HG03558 (cell line): ENCODE data around the gene RANBP6.

Experiments used
- ATAC-seq: cut with Tn5 transposase; IDR thresholded peaks from one replicate; pipeline ENCODE4 v1.9.1; 2021; ENCODE audit warnings: moderate number of reproducible peaks; ENCODE audit not compliant: unreplicated experiment; ENCODE audit errors: extremely low read depth

RANBP6 gene

DNA sequence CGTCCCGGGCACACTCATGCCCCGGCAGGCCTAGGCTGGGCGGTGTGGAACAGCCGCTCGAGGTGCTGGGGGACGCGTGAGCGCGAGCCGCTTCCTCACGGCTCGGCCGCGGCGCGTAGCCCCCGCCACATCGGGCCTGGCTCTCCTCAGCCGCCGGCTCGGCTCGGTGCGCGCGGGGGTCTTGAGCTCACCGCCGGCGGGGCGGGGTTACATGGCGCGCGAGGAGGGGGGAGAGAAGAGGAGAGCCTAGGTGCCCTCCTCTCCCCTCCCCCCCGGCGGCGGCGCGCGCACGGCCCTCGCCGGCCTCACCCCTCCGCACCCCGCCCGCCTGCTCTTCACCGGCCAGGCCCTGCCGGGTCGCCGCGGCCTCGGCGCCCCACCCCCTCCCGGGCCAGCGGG lies 7.7 kb downstream of the RANBP6 start:
- peak; percentile 22 for ATAC-seq

DNA sequence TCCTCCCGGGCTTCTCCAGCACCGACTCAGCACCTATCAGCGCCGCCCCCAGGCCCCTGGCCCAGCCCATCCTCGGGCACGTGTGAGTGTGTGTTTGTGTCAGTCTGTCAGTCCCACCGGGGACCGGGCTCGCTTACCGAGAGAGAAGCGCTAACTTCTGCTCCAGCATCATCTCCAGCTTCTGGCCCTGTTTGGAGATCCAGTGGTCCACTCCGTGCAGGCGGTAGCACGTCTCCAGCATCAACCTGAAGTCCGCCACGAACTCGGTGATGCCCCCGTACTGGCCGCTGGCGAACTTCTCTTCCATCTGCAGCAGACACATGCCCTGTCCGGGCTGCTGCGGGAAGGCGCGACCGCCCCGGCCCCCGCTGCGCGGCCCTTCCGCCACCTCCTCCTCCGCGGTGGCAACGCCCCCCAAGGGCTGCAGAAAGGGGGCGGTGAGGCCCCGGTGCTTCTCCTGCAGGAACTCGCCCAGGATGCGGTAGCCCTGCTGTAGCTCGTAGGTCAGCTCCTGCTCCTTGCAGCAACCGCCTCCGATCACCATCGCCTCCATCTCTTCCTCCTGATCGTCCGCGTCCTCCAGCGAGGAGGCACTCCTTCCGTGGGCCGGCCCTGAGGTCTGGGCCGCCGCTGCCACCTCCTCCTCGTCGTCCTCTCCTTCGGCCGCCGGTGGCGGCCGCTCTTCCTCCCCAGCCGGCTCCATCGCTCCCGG lies 8.2 kb downstream of the RANBP6 start:
- ATAC-seq, result peak; percentile 56

DNA sequence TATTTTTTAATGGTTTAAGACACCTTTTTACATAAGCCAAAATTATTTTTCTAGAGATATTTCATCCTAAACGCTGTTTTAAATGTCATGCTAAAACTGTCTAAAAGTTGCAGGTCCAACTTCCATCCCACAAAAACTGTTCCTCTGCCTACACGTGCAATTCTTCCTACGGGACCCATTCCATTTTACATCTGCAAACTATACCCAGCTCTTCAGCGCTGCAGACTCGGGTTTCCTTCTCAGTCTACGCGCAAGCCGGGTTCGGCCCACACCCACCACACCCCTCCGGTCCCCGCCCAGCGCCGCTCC lies 8.7 kb downstream of the RANBP6 start:
- no peak for ATAC-seq

DNA sequence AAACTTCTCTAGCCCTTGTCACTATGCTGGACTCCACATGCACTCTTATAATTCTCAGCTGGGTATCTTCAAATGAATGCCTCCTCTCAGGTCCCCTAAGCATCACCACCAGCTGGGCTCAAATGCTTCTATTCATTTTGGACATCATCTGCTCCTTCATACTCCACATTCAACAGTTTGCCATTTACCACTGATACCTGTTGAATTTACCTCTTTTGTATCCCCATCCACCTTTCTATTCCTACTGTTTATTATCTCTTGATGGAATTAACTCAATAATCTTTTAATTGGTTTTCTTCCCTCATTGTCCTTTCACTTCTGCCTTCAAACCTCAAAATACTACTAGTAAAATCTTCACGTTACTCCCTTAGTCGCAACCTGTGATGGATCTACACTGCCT lies 14.5 kb downstream of the RANBP6 start:
- ATAC-seq, result no peak

DNA sequence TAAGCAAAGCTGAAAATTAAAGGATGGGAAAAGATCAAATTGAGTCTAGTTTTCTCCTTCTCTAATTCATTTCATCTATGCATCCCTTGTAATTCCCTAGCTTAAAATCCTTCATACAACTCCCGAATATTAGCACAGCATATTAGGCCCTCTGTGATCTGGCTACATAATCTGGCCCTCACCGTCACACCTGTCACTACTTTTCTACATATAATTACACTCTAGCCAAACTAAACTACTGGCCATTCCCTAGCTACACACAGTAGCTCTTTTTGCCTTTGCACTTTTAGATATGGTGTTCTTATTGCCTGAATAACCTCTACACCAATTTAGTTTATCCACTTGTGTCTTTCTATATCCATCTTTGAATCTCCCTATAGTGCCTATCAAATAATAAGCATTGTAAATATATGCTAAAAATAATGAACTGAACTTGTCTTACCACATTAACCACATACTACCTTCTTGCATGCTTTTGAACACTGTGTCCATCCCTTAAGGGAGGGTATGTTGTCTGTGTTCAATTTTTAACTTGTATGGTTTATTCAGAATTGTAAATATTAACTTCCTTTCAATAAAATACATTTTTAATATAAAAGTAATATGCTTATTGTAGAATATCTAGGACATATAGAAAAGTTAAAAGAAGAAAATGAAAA lies 15.9 kb downstream of the RANBP6 start:
- no peak for ATAC-seq

DNA sequence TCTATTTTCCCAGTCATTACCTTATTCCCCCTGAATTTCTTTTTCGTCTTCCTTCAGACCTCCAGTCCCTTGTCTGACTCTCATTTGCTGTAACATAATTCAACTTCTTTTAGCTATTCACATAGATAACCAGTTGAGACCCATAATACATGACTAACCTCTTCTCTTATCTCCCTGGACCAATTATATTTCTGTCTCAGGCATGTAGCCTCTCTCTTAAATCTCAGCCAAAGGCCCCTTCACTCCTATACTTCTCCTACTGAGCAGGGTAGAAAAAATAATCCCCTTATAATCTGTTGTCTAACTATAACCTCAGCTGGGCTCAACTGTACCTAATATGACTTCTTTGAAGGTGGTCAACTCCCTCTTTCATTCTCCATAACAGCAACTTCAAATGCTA lies 20.9 kb downstream of the RANBP6 start:
- no peak for ATAC-seq

DNA sequence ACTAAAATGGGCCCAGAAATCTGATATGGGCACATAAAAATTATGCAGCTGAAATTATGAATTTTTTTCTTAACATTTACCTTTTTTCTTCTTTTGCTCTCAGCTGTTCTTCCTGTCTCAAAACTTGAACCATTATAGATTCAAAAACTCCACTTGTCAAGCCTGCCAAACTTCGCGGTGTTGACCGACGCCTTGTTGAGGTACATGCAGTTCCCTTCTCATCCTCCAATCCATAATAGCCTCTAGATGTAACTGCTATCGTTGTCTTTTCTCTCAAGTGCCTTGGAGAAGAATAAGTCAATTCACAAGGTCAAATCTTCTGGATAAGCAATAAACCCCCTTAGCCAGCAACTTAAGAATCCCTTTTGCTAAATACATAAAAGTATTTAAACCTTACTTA lies 27.2 kb downstream of the RANBP6 start:
- ATAC-seq, result no peak

DNA sequence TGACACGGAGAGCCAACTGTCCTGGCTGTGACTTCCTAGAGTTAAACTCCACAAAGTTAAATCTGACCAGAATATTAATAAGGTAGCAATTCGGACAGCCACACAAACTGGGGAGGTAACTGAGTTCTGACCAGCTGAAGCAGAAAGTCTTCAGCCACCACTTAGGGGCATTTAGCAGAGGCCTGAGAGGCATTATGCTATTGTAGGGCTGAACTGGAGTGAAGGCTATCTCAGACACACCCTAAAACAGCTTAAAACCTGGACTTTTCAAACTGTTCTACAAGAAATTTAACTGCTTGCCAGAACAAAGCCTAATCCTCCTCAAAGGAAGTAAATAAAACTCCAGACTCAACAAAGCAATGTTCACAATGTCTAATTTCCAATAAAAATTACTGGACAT lies 32.4 kb downstream of the RANBP6 start:
- no peak for ATAC-seq

DNA sequence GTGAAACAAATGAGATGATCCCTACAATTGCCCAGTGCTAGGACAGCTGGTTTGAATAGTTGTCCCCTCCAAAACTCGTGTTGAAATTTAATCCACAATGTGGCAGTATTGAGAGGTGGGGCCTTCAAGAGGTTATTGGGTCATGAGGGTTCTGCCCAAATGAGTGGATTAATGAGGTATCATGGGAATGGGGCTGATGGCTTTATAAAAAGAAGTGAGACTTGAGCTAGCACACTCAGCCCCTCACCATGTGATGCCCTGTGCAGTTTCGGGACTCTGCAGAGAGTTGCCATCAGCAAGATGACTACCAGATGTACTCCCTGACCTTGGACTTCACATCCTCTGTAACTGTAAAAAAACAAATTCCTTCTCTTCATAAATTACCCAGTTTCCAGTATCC lies 33.1 kb downstream of the RANBP6 start:
- no peak for ATAC-seq

DNA sequence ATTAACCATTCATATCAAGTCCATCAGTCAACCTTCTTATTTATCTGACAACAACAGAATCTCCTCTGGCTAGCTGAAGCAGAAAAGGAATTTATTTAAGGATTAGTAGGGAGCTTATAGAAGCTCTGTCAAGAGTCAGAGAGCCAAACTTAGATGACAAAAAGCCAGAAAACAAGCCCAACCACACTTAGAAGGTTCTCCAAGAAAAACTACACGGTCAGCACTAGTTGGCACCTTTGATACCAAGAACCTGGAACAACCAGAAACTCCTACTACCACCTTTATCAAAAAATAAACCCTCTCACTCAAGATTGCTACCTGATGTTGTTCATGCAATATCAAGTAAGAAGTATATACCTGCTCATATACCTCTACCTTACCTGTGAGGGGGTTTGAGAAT lies 36.9 kb downstream of the RANBP6 start:
- ATAC-seq, result no peak

DNA sequence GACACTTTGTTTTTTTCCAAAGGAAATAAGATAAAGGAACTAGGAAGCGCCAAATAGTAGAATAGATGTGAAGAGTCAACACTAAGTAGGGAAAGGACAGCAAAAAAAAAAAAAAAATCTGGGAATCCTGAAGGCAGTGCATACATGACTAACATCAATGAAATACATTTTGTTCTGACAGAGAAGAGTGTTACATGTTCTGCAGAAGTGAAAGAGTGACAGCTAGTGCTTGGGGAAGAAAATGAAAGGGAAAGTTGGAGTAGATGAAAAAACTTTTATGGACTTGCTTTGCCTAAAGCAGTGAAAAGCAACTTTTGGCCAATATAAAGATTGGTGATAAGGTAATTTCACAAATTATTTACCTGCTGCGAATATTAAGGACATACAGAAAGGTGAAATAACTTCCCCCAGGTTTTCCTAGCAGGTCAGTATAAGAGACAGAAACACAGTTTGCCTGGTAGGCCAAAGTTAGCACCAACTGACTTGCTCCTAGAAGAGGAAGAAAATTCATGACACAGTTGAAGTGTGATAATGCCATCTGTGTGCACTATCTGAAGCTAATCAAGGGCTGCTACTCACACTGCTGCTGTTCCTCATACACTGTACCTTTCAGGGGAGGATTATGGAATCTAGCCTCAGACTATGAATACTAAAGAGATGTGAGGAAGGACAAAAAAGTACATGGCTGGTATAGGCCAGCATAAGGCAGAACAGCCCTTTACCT lies 38.6 kb downstream of the RANBP6 start:
- ATAC-seq, result peak; percentile 65

DNA sequence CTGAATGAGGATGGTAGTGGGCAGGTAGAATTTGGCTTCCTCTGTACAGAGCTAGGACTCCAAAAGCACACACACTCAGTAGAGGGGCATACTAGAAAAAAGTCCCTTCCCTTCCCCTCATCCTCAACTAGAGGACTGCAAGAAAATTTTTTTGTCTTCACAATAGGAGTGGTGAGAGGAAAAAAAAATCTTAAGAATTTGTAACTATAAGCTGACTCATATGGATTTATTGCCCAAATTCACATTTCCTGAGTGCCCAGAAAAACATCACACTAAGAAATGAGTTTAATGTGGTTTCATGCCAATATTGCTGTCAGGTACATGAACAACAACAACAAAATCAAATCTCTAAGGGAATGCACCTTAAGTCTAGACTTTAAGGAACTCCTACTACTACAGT lies 43.7 kb downstream of the RANBP6 start:
- ATAC-seq, result no peak
